IMR-90 (cell line): ENCODE results near the gene ZNF185. TPM values are rescaled to one million over a fixed set of nuclear protein-coding genes. Genes with fewer than 3 reads are reported as not detected.

ENCODE experiments used
- ATAC-seq: fragments of 200-7000 bp; cut with Tn5 transposase; 2 replicates; pipeline ENCODE4 v1.9.1; 2020; ENCODE audit warnings: low read depth, mild to moderate bottlenecking, moderate library complexity
- BruUV-seq: library from RNA; stranded (reverse); fragments of 400-500 nt; replicated peaks from 2 replicates; lab custom pipeline; 2021; lab: Mats Ljungman, UMichigan
- CTCF ChIA-PET: fragments of 300-600 bp; formaldehyde crosslinking; extraction: SDS; loops from one replicate; lab custom pipeline; 2021; ENCODE audit warnings: antibody characterized with exemption; lab: Yijun Ruan, JAX
- POLR2A ChIA-PET: fragments of 300-600 bp; sonication (Branson Sonifier 250); formaldehyde crosslinking; loops from one replicate; lab custom pipeline; 2022; ENCODE audit warnings: antibody characterized with exemption; ENCODE audit not compliant: unreplicated experiment; lab: Charles Lee
- DNase-seq: peaks from one replicate; pipeline ENCODE4 v3.0.0; 2013
- H2AFZ ChIP-seq: replicated peaks from 2 replicates; pipeline ENCODE3; 2013; ENCODE audit warnings: low read length, mild to moderate bottlenecking; ENCODE audit not compliant: poor library complexity
- H2AK5ac ChIP-seq: 2 replicates; pipeline ENCODE4 v1.6.1; 2013; ENCODE audit warnings: low read depth, low read length, inconsistent platforms
- H2AK9ac ChIP-seq: replicated peaks from 2 replicates; pipeline ENCODE3; 2013; ENCODE audit warnings: mild to moderate bottlenecking, low read depth, low read length, moderate library complexity; ENCODE audit not compliant: poor library complexity
- H2BK120ac ChIP-seq: 2 replicates; pipeline ENCODE4 v1.6.1; 2013; ENCODE audit warnings: low read depth, low read length, inconsistent platforms
- H2BK15ac ChIP-seq: 3 replicates; pipeline ENCODE4 v1.6.1; 2013; ENCODE audit warnings: low read depth, low read length, inconsistent platforms
- H2BK20ac ChIP-seq: 2 replicates; pipeline ENCODE4 v1.6.1; 2013; ENCODE audit warnings: low read depth, mild to moderate bottlenecking, inconsistent platforms, low read length, moderate library complexity
- H2BK5ac ChIP-seq: 2 replicates; pipeline ENCODE4 v1.6.1; 2013; ENCODE audit warnings: mild to moderate bottlenecking, low read depth, low read length, inconsistent platforms; ENCODE audit not compliant: poor library complexity, severe bottlenecking
- H3K14ac ChIP-seq: replicated peaks from 2 replicates; pipeline ENCODE4 v1.6.1; 2013; ENCODE audit warnings: low read depth, low read length, inconsistent platforms
- H3K18ac ChIP-seq: 2 replicates; pipeline ENCODE4 v1.6.1; 2013; ENCODE audit warnings: low read depth, low read length, control low read depth
- H3K23ac ChIP-seq: 2 replicates; pipeline ENCODE4 v1.6.1; 2013; ENCODE audit warnings: low read depth, low read length, inconsistent platforms
- H3K27ac ChIP-seq: 2 replicates; pipeline ENCODE4 v1.5.1; 2013; ENCODE audit warnings: mild to moderate bottlenecking, control low read depth, low read length; ENCODE audit not compliant: insufficient read depth
- H3K27me3 ChIP-seq: 2 replicates; pipeline ENCODE4 v1.6.1; 2013; ENCODE audit warnings: low read length; ENCODE audit not compliant: control insufficient read depth, insufficient read depth
- H3K36me3 ChIP-seq: 2 replicates; pipeline ENCODE4 v1.6.1; 2013; ENCODE audit warnings: low read length, mixed read lengths; ENCODE audit not compliant: control insufficient read depth, insufficient read depth
- H3K4ac ChIP-seq: 2 replicates; pipeline ENCODE4 v1.6.1; 2013; ENCODE audit warnings: low read depth, low read length, inconsistent platforms
- H3K4me1 ChIP-seq: 2 replicates; pipeline ENCODE4 v1.6.1; 2013; ENCODE audit warnings: low read length, mixed read lengths; ENCODE audit not compliant: control insufficient read depth, insufficient read depth
- H3K4me2 ChIP-seq: 2 replicates; pipeline ENCODE4 v1.6.1; 2013; ENCODE audit warnings: low read depth, mild to moderate bottlenecking, control low read depth, low read length, moderate library complexity
- H3K4me3 ChIP-seq: 2 replicates; pipeline ENCODE4 v1.5.1; 2013; ENCODE audit warnings: low read depth, mild to moderate bottlenecking, control low read depth, low read length, moderate library complexity; ENCODE audit not compliant: insufficient read depth
- H3K56ac ChIP-seq: 2 replicates; pipeline ENCODE4 v1.6.1; 2013; ENCODE audit warnings: low read length, inconsistent platforms; ENCODE audit not compliant: insufficient read depth; ENCODE audit errors: extremely low read depth
- H3K79me1 ChIP-seq, 2 experiments: 2 replicates each; pipeline ENCODE4 v1.6.1; 2013; ENCODE audit warnings: low read length in 2 of 2, inconsistent platforms in 1 of 2, low read depth in 1 of 2
- H3K9ac ChIP-seq: 2 replicates; pipeline ENCODE4 v1.6.1; 2013; ENCODE audit warnings: low read depth, low read length, control low read depth
- H3K9me1 ChIP-seq: 2 replicates; pipeline ENCODE4 v1.6.1; 2013; ENCODE audit warnings: low read length, inconsistent platforms; ENCODE audit not compliant: insufficient read depth
- H3K9me3 ChIP-seq: 2 replicates; pipeline ENCODE4 v1.6.1; 2013; ENCODE audit warnings: low read length; ENCODE audit not compliant: control insufficient read depth, insufficient read depth
- H4K20me1 ChIP-seq: 2 replicates; pipeline ENCODE4 v1.6.1; 2013; ENCODE audit warnings: low read length, inconsistent platforms; ENCODE audit not compliant: insufficient read depth
- H4K5ac ChIP-seq: 2 replicates; pipeline ENCODE4 v1.6.1; 2013; ENCODE audit warnings: mild to moderate bottlenecking, low read depth, low read length, control low read depth
- H4K8ac ChIP-seq, 2 experiments: 2 replicates each; pipeline ENCODE4 v1.6.1; 2013; ENCODE audit warnings: low read depth in 2 of 2, low read length in 2 of 2, control low read depth in 1 of 2, inconsistent platforms in 1 of 2
- H4K91ac ChIP-seq: 2 replicates; pipeline ENCODE4 v1.6.1; 2013; ENCODE audit warnings: low read depth, low read length, inconsistent platforms; ENCODE audit not compliant: insufficient read depth
- CEBPB ChIP-seq: IDR thresholded peaks from 2 replicates; pipeline ENCODE4 v1.6.1; 2012; ENCODE audit warnings: low read depth, low read length, improper control_type of control experiment
- MAFK ChIP-seq: IDR thresholded peaks from 2 replicates; pipeline ENCODE4 v1.6.1; 2012; ENCODE audit warnings: low read depth, low read length, improper control_type of control experiment
- NFE2L2 ChIP-seq: fragments of 150-350 bp; IDR thresholded peaks from 2 replicates; pipeline ENCODE4 v1.6.1; 2016; ENCODE audit warnings: low read depth, mild to moderate bottlenecking, low read length
- RAD21 ChIP-seq: IDR thresholded peaks from 2 replicates; pipeline ENCODE4 v1.6.1; 2012; ENCODE audit warnings: low read length, improper control_type of control experiment
- RFX5 ChIP-seq: IDR thresholded peaks from 2 replicates; pipeline ENCODE4 v1.8.0; 2012; ENCODE audit warnings: low read depth, mild to moderate bottlenecking, low read length, moderate library complexity
- WGBS, 2 experiments: methylation state at CpG; one replicate each; pipeline versions ENCODE4 v1.1.5 to v1.1.7; 2013; ENCODE audit warnings: missing lambda C conversion rate in 2 of 2; ENCODE audit not compliant: insufficient read length in 1 of 2; ENCODE audit errors: extremely low coverage in 2 of 2; 5-methylcytosine and 5-hydroxymethylcytosine counted together
- dilution Hi-C: fragments of 300-500 bp; cut with HindIII; formaldehyde crosslinking; loops from one replicate; pipeline ENCODE4 v1.14.3; 2018; ENCODE audit warnings: low sequenced_read_pairs; ENCODE audit not compliant: unreplicated experiment
- in situ Hi-C: fragments of 300-500 bp; cut with MboI; formaldehyde crosslinking; loops from 3 replicates; pipeline ENCODE4 v1.14.3; 2019; ENCODE audit warnings: low sequenced_read_pairs, inconsistent platforms, mixed read lengths
- intact Hi-C: fragments of 100-400 bp; cut with micrococcal nuclease; formaldehyde crosslinking; loops from 2 replicates; pipeline ENCODE4 v1.10.0; 2022
- polyA plus RNA-seq, 3 experiments: library from polyadenylated mRNA; depleted of rRNA; stranded (reverse); fragments of >200 nt; gene quantifications; 2 replicates each; pipeline ENCODE4 v1.2.3, GENCODE V29; 2012; ENCODE audit warnings: low replicate concordance in 1 of 3
- total RNA-seq: library from RNA; depleted of rRNA; stranded (reverse); fragments of >200 nt; gene quantifications from 2 replicates; pipeline ENCODE4 v1.2.3, GENCODE V29; 2012
- TF ChIP-seq, protein P1 (sequence below): fragments of 150-350 bp; IDR thresholded peaks from 2 replicates; pipeline ENCODE4 v1.6.1; 2017; ENCODE audit warnings: mild to moderate bottlenecking, antibody characterized with exemption, low read length, low read depth

The ZNF185 gene
- total and polyA plus RNA-seq, 2 of the 4 experiments (the other 2 are of a cell fraction): 3.2 to 6.3 TPM

DNA sequence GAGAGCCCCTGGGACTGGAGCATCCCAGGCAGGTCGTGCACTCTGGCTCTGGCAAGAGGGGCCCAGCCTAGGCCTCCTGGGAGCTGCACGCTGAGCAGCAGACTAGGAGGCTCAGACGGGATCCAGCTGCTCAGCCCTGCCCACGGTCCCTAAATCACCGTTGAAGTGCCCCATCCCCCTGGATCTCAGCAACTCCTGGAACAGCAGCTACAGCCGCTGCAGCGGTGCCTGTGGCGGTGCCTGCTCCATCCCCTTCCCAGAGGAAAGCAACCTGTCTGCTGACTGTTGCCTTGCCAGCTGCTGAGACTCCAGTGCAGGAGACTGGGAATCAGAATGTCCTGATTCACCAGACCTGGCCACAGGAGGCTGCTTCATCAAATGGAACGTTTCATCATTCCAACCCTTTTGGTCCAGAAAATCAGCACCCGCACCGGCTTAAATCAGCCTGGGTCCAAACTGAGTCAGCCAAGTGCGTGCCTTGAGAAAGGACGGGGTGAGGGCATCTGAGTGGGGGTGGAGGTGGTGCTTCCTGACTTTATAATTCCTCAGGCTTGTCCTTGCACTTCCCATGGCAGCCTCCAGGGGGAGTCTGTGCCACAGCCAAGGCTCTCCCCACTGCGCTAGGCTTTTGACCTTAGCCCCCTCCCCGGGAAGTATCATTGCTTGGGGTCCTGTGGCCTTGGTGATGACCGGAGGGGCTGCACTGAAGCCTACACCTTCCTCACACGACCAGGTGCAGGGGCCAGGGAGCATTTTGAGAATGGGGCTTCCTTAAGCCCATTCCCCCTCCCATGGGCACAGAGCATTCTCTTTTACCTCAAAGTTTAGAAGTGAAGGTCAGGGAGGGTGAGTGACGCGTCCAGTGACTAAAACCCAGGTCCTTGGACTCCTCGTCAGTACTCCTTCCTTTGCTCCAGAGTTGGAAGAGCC is 6.5 kb downstream of the ZNF185 start (continued):
- no peak for TF ChIP-seq MAFK
- peak; percentile 61 for TF ChIP-seq CEBPB
- no peak for TF ChIP-seq NFE2L2

DNA sequence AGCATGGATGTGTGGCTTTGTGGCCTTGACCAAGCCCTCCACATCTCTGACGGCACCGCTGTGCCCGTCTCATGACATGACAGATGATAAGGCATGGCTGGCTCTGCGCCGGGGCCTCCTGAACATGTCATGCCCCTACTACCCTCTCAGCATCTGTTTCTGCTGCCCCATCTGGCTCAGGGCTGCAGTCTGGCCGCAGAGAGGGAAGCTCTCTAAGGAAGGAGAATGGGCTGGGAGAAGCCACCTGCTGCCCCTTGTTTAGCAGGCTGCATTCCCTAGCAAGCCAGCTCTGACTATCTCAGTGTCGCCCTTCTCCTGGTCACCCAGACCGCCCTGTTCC is 7.2 kb downstream of the ZNF185 start:
- H3K27me3 ChIP-seq: no peaks in the 10 kb centered on the region; the same call in 1 of the 2 replicates
- no peaks in the 10 kb centered on the region for H3K9me3 ChIP-seq
- H3K56ac ChIP-seq: no peak overlapping the region
- H2AK5ac ChIP-seq: no peak overlapping the region
- peaks cover 6% of the 10 kb centered on the region; the same call in 1 of the 2 replicates for H3K4me1 ChIP-seq
- H4K5ac ChIP-seq: no peak overlapping the region
- H4K91ac ChIP-seq: no peak overlapping the region
- no peak overlapping the region for H2AK9ac ChIP-seq
- H3K4me3 ChIP-seq: no peak overlapping the region
- TF ChIP-seq RFX5: no peak
- TF ChIP-seq RAD21: no peak
- TF ChIP-seq, protein P1, sequence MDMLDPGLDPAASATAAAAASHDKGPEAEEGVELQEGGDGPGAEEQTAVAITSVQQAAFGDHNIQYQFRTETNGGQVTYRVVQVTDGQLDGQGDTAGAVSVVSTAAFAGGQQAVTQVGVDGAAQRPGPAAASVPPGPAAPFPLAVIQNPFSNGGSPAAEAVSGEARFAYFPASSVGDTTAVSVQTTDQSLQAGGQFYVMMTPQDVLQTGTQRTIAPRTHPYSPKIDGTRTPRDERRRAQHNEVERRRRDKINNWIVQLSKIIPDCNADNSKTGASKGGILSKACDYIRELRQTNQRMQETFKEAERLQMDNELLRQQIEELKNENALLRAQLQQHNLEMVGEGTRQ: no peak
- H4K8ac ChIP-seq: no peak overlapping the region
- H2BK5ac ChIP-seq: no peak overlapping the region
- H3K18ac ChIP-seq: no peak overlapping the region
- in situ Hi-C loops (no loop called here), intact Hi-C loops (no loop called here), dilution Hi-C loops (no loop called here)
- H2BK15ac ChIP-seq: no peak overlapping the region
- 100% methylated on average over 2 of the region's 8 CpGs; no CpG with 5 or more reads in 1 of the 2 experiments for whole genome bisulfite sequencing, 2 experiments
- BruUV-seq: no TSS peak
- H3K79me1 ChIP-seq: no peaks in the 10 kb centered on the region
- CTCF ChIA-PET: no interaction called here
- POLR2A ChIA-PET: no interaction called here
- ATAC-seq (no peak), DNase-seq (no peak)
- H3K9ac ChIP-seq: no peak overlapping the region
- no peak overlapping the region for H3K23ac ChIP-seq
- no peak overlapping the region for H3K27ac ChIP-seq
- H3K14ac ChIP-seq: no peak overlapping the region
- H2AFZ ChIP-seq: peak overlapping the region; percentile 75
- H3K4me2 ChIP-seq: no peak overlapping the region
- H3K4ac ChIP-seq: no peak overlapping the region
- H4K20me1 ChIP-seq: no peaks in the 10 kb centered on the region
- H3K9me1 ChIP-seq: no peaks in the 10 kb centered on the region
- H3K36me3 ChIP-seq: no peaks in the 10 kb centered on the region
- no peak overlapping the region for H2BK20ac ChIP-seq
- no peak overlapping the region for H2BK120ac ChIP-seq
